HG03432 (cell line): ENCODE results near the gene PLXDC1.
"Not testable (repeated sequence)": the region's sequence is repeated elsewhere in the genome, so short reads cannot be mapped to it uniquely, and the experiment has no call there.

Experiments
- ATAC-seq: cut with Tn5 transposase; IDR thresholded peaks from one replicate; pipeline ENCODE4 v1.9.1; 2021; ENCODE audit warnings: mild to moderate bottlenecking, moderate library complexity; ENCODE audit not compliant: unreplicated experiment

The PLXDC1 gene

GRCh38 chr17:39071573-39071972 lies 79.9 kb downstream of the PLXDC1 start:
- ATAC-seq, result no peak

DNA sequence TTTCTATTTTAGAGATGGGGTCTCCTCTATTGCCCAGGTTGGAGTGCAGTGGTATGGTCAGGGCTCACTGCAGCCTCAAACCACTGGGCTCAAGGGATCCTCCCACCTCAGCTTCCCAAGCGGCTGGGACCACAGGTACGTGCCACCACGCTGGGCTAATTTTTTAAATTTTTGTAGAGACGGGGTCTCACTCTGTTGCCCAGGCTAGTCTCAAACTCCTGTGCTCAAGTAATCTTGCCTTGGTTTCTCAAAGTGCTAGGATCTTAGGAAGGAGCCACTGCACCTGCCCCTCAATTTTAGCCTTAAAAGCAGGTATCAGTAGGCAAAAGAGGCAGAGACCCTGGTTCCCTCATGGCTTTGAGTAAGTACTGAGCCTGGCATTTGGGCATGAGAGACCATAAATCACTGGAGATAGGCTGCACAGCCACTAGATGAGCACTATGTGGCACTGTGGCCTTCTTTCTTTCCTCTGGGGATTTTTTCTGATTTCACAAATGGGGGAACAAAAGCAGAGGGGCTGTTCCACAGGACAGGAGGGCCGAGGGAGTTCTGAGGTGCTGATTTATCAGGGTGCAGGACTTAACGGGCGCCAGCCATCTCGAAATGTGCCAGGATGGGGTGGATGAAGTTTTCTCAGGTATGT lies 82.2 kb downstream of the PLXDC1 start:
- ATAC-seq, result no peak

- ATAC-seq, result no peak
Observed at GRCh38 chr17:39064819-39065218, 86.6 kb downstream of the PLXDC1 start.

GRCh38 chr17:39064374-39064773 lies 87.1 kb downstream of the PLXDC1 start:
- no peak for ATAC-seq

GRCh38 chr17:39063681-39064069 lies 87.8 kb downstream of the PLXDC1 start:
- no peak for ATAC-seq

DNA sequence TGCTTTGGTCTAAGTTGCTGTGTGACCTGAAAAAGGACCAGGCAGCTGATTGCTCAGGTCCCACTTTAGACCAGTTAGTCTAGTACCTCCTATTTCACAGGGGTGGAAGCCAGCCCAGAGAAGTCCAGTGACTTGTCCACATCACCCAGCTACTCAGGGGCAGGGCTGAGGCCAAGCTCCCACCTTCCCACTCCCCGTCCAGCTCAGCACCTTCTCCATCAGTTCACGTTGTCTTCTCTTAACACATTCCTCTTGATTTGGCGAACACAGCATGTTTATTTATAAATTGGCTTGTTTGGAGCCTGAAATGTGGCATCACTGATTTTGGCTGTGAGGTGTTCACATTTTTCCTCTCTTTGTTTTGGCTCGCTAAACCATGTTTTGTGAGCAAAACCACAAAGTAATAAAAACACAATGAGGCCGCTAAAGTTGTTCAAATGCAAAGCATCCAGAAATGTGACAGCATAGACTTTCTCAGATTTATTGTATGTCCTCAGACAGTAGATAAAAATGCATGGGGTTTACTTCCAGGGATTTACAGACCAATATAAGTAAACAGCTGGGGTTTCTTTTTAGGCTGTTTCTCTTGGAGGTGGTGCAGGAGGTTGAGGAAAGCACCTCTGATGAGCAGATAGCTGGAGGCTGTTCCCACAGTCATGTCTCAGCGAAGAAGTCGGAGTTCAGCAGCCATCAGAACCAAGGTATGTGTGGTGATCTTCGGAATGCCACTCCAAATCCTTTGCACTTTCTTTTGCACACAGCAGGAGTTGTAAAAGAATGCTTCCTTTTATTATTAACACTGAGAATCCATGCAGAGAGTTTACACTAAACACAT lies 88.4 kb downstream of the PLXDC1 start:
- no peak for ATAC-seq

- ATAC-seq, result no peak
Observed at GRCh38 chr17:39058524-39058923, 92.9 kb downstream of the PLXDC1 start.

GRCh38 chr17:39057701-39058206 lies 93.7 kb downstream of the PLXDC1 start:
- ATAC-seq, result no peak

DNA sequence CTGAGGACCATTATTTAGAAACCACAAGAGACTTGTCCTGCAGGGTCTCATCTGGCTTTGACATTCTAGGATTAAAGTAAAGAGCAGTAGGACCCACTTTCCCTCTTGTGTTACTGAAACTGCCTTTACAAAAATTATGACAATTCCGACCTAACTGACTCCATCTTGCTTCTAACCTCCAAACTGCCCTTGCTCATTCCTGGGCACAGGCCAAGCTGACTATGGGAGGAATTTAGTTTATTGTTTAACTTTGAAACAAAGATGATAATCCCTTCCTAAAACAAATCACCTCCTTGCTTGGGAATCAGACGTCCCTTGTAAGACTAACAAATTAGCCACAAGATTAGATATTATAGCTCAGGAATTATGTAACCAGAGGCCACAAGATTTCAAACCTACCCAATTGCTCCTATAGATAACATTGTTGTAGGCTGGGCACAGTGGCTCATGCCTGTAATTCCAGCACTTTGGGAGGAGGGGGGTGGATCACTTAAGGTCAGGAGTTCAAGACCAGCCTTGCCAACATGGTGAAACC lies 97.3 kb downstream of the PLXDC1 start:
- ATAC-seq, result no peak

DNA sequence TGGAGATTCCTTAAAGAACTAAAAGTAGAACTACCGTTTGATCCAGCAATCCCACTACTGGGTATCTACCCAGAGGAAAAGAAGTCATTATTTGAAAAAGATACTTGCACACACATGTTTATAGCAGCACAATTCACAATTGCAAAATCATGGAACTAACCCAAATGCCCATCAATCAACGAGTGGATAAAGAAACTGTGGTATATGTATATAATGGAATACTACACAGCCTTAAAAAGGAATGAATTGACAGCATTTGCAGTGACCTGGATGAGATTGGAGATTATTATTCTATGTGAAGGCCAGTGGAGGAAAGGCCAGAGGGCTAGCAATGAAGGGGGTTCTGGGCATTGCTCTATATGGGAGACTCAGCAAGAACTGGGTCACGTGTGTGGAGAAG lies 99.0 kb downstream of the PLXDC1 start:
- ATAC-seq, result not testable (repeated sequence)

DNA sequence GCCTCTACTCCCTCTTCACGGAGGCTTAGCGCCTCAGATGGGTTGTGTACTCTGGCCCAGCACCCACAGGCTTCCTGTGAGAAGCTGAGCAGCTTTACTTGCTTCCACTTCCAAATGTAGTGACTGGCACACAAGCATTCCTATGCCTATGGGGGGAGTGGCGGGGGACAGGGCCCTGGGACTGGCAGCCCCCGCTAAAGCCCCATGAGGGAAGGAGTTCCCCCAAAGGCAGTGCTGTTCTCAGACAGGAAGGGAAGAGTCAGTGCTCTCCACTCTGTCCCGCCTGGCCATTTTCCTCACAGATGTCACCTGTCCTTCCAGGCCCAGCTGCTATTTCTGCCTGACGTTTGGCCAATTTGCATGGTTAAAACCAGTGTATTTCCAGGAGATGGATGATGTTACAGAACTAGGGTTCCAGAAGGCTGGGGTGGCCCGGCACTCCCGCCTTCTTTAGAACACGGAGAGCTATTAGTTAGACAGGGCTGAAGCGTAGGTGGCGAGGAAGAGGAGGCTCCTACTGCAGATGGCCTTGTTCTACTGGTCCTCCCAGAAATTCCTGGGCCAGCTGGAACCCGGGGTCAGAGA lies 100.3 kb downstream of the PLXDC1 start:
- no peak for ATAC-seq

DNA sequence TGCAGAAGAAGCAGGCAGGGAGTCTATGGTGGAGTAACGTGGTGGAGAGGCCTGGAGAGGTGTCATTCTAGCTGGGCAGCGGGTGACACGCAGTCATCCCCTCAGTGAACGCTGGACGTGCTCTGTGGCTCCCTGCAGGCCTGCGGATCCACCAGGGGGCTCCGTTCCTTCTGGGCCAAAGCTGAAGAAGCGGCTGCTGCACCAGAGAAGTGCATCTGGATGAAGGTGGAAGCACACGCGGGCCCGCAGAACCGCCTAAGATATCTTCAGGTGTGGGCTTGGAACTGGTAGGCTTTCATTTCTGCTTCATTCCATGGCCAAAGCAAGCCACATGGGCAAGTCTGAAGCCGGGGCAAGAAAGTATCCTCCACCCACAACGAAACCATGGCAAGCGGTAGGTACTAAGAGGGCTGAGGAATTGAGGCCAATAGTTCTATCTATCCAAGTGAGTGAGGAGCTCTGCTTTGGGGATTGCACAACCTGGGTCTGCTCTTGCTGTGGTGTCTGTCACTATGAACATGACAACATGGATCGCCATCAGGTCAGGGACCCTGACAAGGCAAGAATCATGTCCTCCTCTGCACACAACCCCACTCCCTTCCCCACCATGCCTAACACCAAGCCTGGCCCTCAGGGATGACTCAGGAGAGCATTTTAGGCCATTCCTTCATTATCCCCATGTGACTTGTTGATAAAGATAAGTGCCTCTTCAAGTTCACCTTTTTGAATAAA lies 105.3 kb downstream of the PLXDC1 start:
- ATAC-seq, result no peak

DNA sequence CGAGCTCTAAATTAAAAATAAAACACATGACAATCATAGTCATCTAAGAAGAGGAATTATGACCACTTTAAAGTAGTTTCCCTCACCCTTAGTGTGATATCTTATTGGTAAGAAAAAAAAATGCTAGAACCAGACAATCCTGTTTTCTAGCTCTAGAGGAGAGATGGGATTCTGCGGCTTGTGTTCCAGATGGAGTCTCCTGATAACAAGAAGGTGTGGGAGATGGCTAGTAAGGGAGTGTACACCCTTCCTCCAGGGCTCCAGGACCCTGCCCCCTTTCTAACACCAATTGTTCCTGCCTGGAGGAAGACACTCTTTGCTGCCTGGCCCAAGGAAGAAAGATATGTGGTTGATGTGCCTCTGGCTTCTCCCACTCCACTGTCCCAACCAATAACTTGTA lies 115.4 kb downstream of the PLXDC1 start:
- no peak for ATAC-seq

DNA sequence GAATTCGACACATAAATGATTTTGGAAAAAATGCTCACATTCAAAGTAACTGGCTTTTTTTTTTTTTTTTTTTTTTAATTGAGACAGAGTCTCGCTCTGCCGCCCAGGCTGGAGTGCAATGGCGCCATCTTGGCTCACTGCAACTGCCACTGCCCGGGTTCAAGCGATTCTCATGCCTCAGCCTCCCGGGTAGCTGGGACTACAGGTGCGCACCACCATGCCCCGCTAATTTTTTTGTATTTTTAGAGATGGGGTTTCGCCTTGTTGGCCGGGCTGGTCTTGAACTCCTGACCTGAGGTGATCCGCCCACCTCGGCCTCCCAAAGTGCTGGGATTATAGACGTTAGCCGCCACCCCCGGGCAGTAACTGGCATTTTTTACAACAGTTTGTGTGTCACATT lies 115.9 kb downstream of the PLXDC1 start:
- not testable (repeated sequence) for ATAC-seq

- ATAC-seq, result no peak
Observed at GRCh38 chr17:39028690-39029089, 122.7 kb downstream of the PLXDC1 start.

GRCh38 chr17:39027455-39028035 lies 123.9 kb downstream of the PLXDC1 start:
- no peak for ATAC-seq

DNA sequence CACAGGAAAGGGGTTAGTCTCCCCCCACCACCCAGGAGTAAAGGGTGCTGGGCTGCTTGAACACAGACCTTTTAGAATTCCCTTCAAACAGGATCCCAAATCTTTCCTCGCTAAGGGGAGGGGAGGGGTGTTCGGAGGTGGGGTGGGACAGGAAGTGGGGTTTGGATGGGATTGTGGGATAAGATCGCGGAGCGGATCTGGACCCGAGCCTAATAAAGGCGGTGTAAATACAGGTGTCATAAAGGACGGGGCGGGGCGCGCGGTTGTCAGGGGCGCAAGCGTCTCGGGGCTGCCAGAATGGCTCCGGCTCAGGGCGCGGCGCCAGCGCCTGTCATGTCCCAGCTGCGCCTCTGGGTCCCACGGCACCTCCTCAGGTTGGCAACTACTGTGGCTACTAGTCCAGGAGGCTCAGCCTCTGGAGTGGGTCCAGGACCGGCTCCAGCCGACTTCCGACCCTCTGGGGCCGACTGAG lies 124.4 kb downstream of the PLXDC1 start:
- no peak for ATAC-seq

DNA sequence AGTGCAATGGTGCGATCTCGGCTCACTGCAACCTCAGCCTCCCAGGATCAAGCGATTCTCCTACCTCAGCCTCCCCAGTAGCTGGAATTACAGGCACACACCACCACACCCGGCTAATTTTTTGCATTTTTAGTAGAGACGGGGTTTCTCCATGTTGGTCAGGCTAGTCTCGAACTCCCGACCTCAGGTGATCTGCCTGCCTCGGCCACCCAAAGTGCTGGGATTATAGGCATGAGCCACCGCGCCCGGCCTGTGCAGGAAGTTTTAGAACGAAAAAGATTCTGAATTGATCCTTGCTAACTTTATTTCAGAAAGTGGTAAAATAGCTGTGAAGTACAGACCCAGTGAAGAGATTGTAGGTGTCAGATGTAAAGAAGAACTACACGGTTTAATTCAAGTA lies 125.1 kb downstream of the PLXDC1 start:
- ATAC-seq, result not testable (repeated sequence)

- ATAC-seq, result no peak
Observed at GRCh38 chr17:39022924-39023323, 128.5 kb downstream of the PLXDC1 start.

- not testable (repeated sequence) for ATAC-seq
Observed at GRCh38 chr17:39020037-39020436, 131.4 kb downstream of the PLXDC1 start.
